HAP-1 (cell line): ENCODE data around the gene ZNF609.
"Not testable (repeated sequence)": the region's sequence is repeated elsewhere in the genome, so short reads cannot be mapped to it uniquely, and the experiment has no call there.

Experiments
- DNase-seq, 2 experiments: peaks; one replicate each; pipeline ENCODE4 v3.0.0-alpha.2; 2016 to 2020; ENCODE audit warnings: low spot score in 2 of 2
- H3K27me3 ChIP-seq: fragments of 250-450 bp; sonication (Bioruptor Pico); 2 replicates; pipeline ENCODE4 v1.5.1; 2020; ENCODE audit warnings: low read depth, mild to moderate bottlenecking, moderate library complexity
- H3K36me3 ChIP-seq: fragments of 250-450 bp; sonication (Bioruptor Pico); replicated peaks from 2 replicates; pipeline ENCODE4 v1.5.1; 2020; ENCODE audit warnings: mild to moderate bottlenecking
- H3K4me1 ChIP-seq: fragments of 250-450 bp; sonication (Bioruptor Pico); 2 replicates; pipeline ENCODE4 v1.5.1; 2020; ENCODE audit warnings: mild to moderate bottlenecking
- H3K4me3 ChIP-seq: fragments of 250-450 bp; sonication (Bioruptor Pico); 2 replicates; pipeline ENCODE4 v1.5.1; 2020; ENCODE audit warnings: mild to moderate bottlenecking, moderate library complexity
- H3K9me3 ChIP-seq: fragments of 250-450 bp; sonication (Bioruptor Pico); 2 replicates; pipeline ENCODE4 v1.5.1; 2020; ENCODE audit warnings: mild to moderate bottlenecking, moderate library complexity
- in situ Hi-C: fragments of 300-500 bp; cut with MboI; formaldehyde crosslinking; loops from 3 replicates; pipeline ENCODE4 v1.14.3; 2020; ENCODE audit warnings: low sequenced_read_pairs, inconsistent platforms, mixed read lengths

Gene ZNF609

DNA sequence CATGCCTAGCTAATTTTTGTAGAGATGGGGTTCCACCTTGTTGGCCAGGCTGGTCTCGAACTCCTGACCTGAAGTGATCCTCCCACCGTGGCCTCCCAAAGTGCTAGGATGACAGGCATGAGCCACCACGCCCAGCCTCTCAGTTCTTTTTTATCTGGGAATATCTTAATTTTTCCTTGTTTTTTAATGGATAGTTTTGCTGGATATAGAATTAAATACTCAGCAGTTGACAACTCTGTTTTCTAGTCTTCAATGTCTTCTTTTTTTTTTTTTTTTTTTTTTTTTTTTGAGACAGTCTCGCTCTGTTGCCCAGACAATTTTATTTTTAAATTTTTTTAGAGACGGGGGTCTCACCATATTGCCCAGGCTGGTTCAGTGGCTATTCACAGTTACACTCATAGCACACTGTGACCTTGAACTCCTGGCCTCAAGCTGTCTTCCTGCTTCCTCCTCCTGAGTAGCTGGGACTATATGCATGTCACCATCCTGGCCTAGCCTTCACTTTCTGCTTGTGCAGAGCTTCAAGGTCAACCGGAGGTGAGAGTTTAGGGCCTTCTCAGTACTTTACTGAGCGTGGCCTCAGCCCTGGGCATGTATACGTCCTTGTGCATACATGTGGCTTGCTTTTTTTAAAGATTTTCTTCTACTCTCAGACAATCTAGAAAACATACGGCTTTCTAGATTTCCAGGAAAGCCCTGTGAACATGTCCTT is 120.5 kb downstream of the ZNF609 start:
- Histone ChIP-seq H3K4me3 (no peak overlapping the region), H3K36me3 (no peaks in the 10 kb centered on the region)
- in situ Hi-C loops, result no loop called here

DNA sequence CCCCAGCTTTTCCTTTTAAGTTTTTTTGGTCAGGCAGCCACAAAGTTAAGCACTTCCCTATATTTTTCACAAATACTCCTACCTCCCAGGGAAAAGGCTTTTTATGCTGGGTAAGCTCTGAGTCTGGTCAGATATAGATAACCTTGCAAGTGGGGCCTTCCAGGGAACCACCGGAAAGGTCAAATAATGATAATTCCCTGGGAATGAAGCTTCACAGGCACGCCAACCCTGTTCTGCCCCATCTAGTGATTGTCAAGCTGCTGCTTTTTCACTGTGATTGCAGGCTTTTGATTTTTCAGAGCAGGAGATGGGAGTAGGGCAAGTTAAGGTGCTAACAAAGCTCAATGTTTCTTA is 121.0 kb downstream of the ZNF609 start:
- in situ Hi-C loops, result no loop called here

More for the DNA sequence above, 120.5 kb downstream of the ZNF609 start:
- Histone ChIP-seq H3K27me3 (no peaks in the 10 kb centered on the region), H3K4me1 (no peaks in the 10 kb centered on the region), H3K9me3 (peaks cover 9% of the 10 kb centered on the region)
- no peak for DNase-seq

DNA sequence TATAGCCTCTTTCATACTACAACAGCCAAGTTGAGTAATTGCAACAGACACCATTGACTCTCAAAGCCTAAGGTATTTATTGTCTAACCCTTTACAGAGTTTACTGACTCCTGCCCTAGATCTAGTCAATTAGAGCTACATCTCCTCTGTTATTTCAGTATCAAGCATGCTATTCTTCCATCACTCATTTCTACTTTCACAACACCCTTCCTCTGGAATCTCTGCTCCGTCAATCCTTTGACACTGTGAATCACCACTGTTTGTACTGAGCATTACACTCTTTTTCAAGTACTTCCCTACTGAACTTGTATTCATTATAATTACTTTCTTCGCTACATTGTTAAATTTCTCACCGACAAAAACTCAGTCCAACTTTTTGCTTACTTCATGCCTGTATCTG is 121.8 kb downstream of the ZNF609 start:
- H3K9me3 ChIP-seq, result peaks cover 9% of the 10 kb centered on the region
- H3K27me3 ChIP-seq, result no peaks in the 10 kb centered on the region
- H3K4me3 ChIP-seq, result no peak overlapping the region
- H3K36me3 ChIP-seq, result no peaks in the 10 kb centered on the region
- in situ Hi-C loops, result no loop called here
- no peak for DNase-seq
- no peaks in the 10 kb centered on the region for H3K4me1 ChIP-seq

More for the DNA sequence above, 121.0 kb downstream of the ZNF609 start:
- Histone ChIP-seq H3K4me3 (no peak overlapping the region), H3K36me3 (no peaks in the 10 kb centered on the region), H3K9me3 (peaks cover 9% of the 10 kb centered on the region), H3K4me1 (no peaks in the 10 kb centered on the region), H3K27me3 (no peaks in the 10 kb centered on the region)
- DNase-seq, result no peak

DNA sequence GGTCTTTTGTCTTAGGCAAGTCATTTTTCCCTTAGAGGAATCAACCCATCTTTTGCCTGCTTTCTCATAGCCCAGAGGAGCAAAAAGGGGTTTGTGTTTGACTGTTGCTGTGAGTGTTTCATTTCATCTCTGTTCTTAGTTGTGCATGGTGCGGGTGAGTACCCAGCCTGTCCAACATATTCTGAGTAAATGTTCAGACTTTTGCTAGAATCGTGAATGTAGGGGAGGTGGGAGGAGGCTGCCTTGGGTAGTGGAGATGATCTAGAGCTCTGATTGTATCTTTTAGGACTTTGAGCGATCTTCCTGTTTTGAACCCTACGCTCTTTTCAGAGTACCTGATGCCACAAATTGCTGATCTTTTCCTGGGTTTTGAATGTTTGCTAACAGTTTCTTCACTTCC is 123.1 kb downstream of the ZNF609 start:
- peaks cover 9% of the 10 kb centered on the region for H3K9me3 ChIP-seq
- no peaks in the 10 kb centered on the region for H3K4me1 ChIP-seq
- no peak overlapping the region for H3K4me3 ChIP-seq
- H3K27me3 ChIP-seq, result no peaks in the 10 kb centered on the region
- in situ Hi-C loops, result no loop called here
- H3K36me3 ChIP-seq, result no peaks in the 10 kb centered on the region
- DNase-seq, result no peak

DNA sequence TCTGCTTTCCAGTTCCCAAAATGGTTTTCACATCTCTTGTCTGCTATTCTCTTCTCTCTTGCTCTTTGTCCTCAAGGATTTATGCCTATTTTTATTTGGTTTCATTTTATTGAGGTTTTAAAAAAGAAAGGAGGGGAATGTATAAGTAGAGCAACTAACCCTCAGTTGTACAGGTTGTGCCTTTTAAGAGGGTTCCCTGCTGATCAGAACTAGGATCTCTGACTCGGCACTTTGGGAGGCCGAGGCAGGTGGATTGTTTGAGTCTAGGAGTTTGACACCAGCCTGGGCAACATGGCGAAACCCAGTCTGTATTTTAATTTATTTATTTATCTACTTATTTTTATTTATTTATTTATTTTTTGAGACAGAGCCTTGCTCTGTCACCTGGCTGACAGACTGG is 123.6 kb downstream of the ZNF609 start:
- peaks cover 9% of the 10 kb centered on the region for H3K9me3 ChIP-seq
- in situ Hi-C loops, result no loop called here
- DNase-seq, result no peak
- H3K4me3 ChIP-seq, result no peak overlapping the region
- H3K27me3 ChIP-seq, result no peaks in the 10 kb centered on the region
- H3K36me3 ChIP-seq, result no peaks in the 10 kb centered on the region
- no peaks in the 10 kb centered on the region for H3K4me1 ChIP-seq

DNA sequence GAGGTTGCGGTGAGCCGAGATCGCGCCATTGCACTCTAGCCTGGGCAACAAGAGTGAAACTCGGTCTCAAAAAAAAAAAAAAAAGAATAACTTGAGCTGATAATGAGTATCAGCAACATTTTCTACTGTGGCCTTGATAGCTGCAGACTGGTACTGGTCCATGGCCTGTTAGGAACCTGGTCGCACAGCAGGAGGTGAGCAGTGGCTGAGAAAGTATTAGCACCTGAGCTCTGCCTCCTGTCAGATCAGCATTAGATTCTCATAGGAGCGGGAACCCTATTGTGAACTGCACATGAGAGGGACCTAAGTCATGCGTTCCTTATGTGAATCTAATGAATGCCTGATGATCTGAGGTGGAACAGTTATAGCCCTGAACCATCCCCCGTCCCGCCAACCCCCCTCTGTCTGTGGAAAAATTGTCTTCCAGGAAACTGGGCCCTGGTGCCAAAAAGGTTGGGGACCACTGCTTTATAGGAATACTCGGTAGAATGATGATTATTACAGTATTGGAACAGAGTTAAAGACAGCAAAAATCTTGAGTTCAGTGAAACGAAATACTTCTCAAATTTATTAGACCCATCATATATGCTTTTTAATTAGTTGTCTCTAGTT is 126.0 kb downstream of the ZNF609 start:
- no peak for DNase-seq
- Histone ChIP-seq H3K4me1 (no peaks in the 10 kb centered on the region), H3K4me3 (no peak overlapping the region), H3K36me3 (no peaks in the 10 kb centered on the region), H3K9me3 (peaks cover under 1% of the 10 kb centered on the region), H3K27me3 (no peaks in the 10 kb centered on the region)
- in situ Hi-C loops, result no loop called here

DNA sequence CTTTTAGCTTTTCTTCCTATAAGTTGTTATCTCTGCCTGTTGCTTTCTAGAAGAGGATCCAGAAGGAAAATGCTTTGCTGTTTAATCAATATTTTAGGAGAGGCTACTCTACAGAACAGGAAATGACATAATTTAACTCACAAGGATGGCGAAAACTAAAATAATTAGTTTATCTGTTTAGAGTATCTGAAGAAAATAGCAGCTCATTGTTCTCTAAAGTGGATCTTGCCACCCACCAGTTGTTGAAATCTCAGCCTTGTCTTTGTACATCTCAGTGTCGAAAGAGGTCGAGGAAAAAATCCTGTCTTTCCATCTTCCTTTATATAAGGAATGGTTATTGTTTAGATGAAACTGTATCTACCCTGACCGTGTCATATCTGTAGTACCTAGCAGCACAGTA is 126.6 kb downstream of the ZNF609 start:
- no peak for DNase-seq
- no peaks in the 10 kb centered on the region; the same call in 1 of the 2 replicates for H3K9me3 ChIP-seq
- in situ Hi-C loops, result no loop called here
- no peaks in the 10 kb centered on the region for H3K27me3 ChIP-seq
- no peaks in the 10 kb centered on the region for H3K36me3 ChIP-seq
- H3K4me1 ChIP-seq, result no peaks in the 10 kb centered on the region
- no peak overlapping the region for H3K4me3 ChIP-seq

DNA sequence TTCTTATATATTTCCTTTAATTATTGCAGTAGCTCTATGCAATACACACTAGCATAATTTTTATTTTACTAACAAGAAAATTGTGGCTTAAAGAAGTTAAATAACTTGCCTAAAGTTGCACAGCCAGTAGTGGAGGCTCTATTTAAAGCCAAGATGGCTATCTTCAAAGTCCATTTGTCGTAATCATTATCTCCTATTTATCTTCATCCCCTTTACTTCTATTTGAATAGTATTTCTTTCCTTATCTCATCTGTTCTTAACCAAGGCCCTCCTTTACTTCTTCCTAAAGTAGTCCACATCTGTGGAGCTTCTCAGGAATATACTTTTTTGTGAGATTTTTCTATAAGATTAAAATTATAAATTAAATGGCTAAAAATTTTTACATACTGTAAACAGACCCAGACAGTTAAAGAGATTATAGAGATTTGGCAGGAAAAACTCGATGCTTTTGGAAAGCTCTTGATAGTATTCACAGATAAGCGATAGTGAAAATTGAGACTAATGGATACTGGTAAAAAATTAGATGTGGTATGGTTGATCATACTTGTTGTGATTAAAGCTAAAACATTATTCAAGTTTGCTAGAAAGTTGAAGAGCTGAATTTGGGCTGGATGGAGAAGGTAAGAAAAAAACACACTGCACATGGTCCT is 129.2 kb downstream of the ZNF609 start:
- Histone ChIP-seq H3K9me3 (no peaks in the 10 kb centered on the region), H3K27me3 (no peaks in the 10 kb centered on the region), H3K4me1 (no peaks in the 10 kb centered on the region), H3K36me3 (no peaks in the 10 kb centered on the region), H3K4me3 (no peak overlapping the region)
- in situ Hi-C loops, result no loop called here
- DNase-seq, result no peak

DNA sequence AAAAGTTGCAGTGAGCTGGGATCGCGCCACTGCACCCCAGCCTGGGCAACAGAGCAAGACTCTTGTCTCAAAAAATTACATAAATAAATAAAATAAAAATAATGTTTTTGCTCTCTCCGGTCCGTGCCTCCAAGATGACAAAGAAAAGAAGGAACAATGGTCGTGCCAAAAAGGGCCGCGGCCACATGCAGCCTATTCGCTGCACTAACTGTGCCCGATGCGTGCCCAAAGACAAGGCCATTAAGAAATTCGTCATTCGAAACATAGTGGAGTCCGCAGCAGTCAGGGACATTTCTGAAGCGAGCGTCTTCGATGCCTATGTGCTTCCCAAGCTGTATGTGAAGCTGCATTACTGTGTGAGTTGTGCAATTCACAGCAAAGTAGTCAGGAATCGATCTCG is 132.5 kb downstream of the ZNF609 start:
- in situ Hi-C loops, H3K36me3 ChIP-seq, H3K9me3 ChIP-seq, H3K4me3 ChIP-seq, H3K27me3 ChIP-seq, DNase-seq: not testable (repeated sequence)
- peaks cover 12% of the 10 kb centered on the region for H3K4me1 ChIP-seq

DNA sequence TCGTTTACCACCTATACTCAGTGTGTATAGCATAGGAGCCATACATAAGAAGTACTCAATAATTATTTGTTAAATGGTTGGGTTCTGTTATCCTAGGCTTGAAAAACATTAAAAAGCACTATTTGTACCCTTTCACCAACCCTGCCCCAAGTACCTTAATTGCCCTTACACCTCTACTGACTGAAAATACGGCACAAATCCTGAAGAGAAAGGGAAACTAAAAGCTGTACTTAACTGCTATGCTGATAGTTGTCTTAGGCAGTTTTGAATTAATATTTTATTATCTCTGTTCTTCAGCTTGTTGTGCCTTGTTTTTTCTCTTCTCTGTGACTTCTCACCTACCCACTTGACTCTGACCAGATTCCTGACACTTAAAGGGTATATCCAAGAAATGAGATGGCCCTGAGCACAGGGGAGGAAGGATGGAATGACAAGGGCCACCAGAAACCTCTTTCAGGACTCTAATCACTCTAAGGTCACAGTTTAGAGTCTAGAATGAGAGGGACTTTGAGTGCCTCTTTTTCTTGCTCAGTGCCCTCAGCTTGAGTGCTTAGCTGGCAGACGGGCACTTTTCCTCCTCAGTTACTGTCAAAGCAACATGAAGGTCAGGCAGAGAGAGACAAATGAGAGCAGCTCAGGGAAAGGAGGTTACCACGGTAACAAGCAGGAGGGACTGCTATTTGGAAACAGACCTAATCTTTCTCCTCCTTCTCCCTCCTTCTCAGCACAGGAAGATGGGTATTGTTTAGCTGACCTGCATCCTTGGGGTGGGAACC is 136.5 kb downstream of the ZNF609 start:
- in situ Hi-C loops, result no loop called here
- peak; percentile 70 to 93 for DNase-seq
- Histone ChIP-seq H3K9me3 (no peaks in the 10 kb centered on the region), H3K4me3 (no peak overlapping the region), H3K27me3 (no peaks in the 10 kb centered on the region), H3K4me1 (peaks cover 12% of the 10 kb centered on the region), H3K36me3 (no peaks in the 10 kb centered on the region)

DNA sequence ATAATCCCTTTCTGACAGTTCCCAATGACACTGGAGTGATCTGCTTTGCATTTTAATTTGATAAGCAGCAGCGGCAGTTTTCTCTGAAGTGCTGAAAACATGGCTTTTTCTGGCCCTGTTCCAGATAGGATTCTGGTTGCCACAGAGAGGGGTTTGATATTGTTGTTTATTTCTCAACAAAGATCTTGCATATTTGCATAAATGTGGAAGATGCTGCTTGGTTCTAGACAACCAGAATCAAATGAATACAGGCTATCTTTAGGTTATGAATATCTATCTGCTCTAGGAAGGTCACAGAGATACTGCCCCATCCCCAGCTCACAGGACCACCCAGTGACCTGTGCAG is 137.1 kb downstream of the ZNF609 start:
- H3K27me3 ChIP-seq, result no peaks in the 10 kb centered on the region
- no peaks in the 10 kb centered on the region for H3K9me3 ChIP-seq
- H3K4me1 ChIP-seq, result peaks cover 14% of the 10 kb centered on the region
- H3K4me3 ChIP-seq, result no peak overlapping the region
- no peaks in the 10 kb centered on the region for H3K36me3 ChIP-seq
- DNase-seq, result no peak
- in situ Hi-C loops, result no loop called here

DNA sequence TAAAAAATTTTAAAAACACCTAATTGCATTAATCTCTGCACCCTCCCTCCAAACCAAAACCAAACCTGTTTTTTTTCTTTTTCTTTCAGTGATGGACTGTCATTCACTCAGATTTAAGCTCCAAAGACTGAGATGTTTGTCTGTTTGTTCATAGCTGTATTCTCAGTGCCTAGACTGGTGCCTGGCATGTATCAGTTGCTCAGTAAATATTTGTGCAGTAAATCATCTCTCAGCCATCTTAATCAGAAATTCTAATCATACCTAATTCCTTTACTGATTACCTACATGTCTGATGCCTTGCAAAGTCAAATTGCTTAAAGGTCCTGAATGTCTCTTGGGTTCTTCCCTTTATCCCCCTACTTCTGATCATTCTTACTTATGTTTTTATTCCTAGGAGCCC is 138.8 kb downstream of the ZNF609 start:
- DNase-seq, result no peak
- in situ Hi-C loops, result no loop called here
- no peaks in the 10 kb centered on the region for H3K9me3 ChIP-seq
- H3K4me3 ChIP-seq, result no peak overlapping the region
- no peaks in the 10 kb centered on the region for H3K27me3 ChIP-seq
- no peaks in the 10 kb centered on the region for H3K36me3 ChIP-seq
- H3K4me1 ChIP-seq, result peaks cover 14% of the 10 kb centered on the region

DNA sequence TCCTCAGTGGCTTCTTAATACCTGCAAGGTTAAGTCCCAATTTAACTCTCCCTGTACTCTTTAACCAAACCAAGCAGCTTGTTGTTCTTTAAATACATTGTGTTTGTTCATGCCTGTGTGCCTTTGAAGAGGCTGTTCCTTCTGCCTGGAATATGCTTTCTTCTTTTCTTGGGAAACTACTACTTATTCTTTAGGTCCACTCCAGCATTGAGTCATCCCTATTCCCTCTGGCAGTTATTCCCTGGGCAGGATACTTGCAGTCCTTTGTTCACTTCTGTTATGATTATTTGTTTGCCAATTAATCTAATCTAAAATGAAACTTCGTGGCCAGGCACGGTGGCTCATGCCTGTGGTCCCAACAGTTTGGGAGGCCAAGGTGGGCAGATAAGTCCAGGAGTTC is 139.3 kb downstream of the ZNF609 start:
- in situ Hi-C loops, result no loop called here
- Histone ChIP-seq H3K4me3 (no peak overlapping the region), H3K36me3 (no peaks in the 10 kb centered on the region), H3K27me3 (no peaks in the 10 kb centered on the region), H3K9me3 (no peaks in the 10 kb centered on the region), H3K4me1 (peaks cover 14% of the 10 kb centered on the region)
- DNase-seq, result no peak

DNA sequence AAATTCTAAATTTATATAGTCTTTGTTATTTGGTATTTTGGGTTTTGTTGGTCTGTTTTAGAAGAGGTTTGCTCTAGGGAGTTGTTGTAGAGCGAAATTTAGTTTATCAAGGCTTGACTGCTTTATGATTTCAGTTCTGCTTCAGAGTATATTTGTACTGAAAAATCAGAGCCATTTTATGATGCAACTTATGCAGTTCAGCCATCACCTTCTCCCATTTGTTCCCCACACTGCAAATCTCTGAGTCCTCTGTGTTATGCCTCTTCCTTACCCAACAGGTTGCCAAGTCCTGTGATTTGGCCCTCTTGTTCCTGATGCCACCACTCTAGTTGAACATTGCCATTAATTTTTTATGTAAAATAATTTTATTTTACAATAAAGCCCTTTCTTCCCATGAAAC is 140.4 kb downstream of the ZNF609 start:
- in situ Hi-C loops, result no loop called here
- no peaks in the 10 kb centered on the region for H3K36me3 ChIP-seq
- H3K4me1 ChIP-seq, result peaks cover 14% of the 10 kb centered on the region
- no peaks in the 10 kb centered on the region for H3K9me3 ChIP-seq
- H3K27me3 ChIP-seq, result no peaks in the 10 kb centered on the region
- no peak for DNase-seq
- no peak overlapping the region for H3K4me3 ChIP-seq
